HEK293T (cell line): ENCODE data around the gene MT1H.

ENCODE experiments used
- CTCF ChIA-PET: fragments of 350-600 bp; formaldehyde crosslinking; extraction: SDS; loops from one replicate; lab custom pipeline; 2021; ENCODE audit warnings: antibody characterized with exemption, inconsistent platforms; lab: Yijun Ruan, JAX
- POLR2A ChIA-PET: fragments of 350-600 bp; formaldehyde crosslinking; extraction: SDS; loops from one replicate; lab custom pipeline; 2020; ENCODE audit warnings: antibody characterized with exemption, inconsistent platforms; lab: Yijun Ruan, JAX
- DNase-seq: peaks from one replicate; pipeline ENCODE4 v3.0.0; 2012; ENCODE audit warnings: mixed read lengths; ENCODE audit errors: extremely low spot score
- ARNT ChIP-seq: fragments of 450-650 bp; IDR thresholded peaks from 2 replicates; pipeline ENCODE4 v1.6.1; 2017; ENCODE audit warnings: mild to moderate bottlenecking
- BHLHE40 ChIP-seq: fragments of 450-650 bp; IDR thresholded peaks from 2 replicates; pipeline ENCODE4 v1.6.1; 2016; ENCODE audit warnings: mild to moderate bottlenecking, moderate library complexity, borderline replicate concordance
- CTBP1 ChIP-seq: fragments of 450-650 bp; IDR thresholded peaks from 2 replicates; pipeline ENCODE4 v1.6.1; 2016; ENCODE audit warnings: borderline replicate concordance
- ELF4 ChIP-seq: fragments of 450-650 bp; IDR thresholded peaks from 2 replicates; pipeline ENCODE4 v1.6.1; 2017; ENCODE audit warnings: antibody characterized with exemption
- FOXA1 ChIP-seq: fragments of 450-650 bp; IDR thresholded peaks from 2 replicates; pipeline ENCODE4 v1.6.1; 2016; ENCODE audit warnings: mild to moderate bottlenecking
- FOXK2 ChIP-seq: fragments of 450-650 bp; IDR thresholded peaks from 2 replicates; pipeline ENCODE4 v1.6.1; 2016; ENCODE audit warnings: mild to moderate bottlenecking
- FOXM1 ChIP-seq: fragments of 450-650 bp; IDR thresholded peaks from 2 replicates; pipeline ENCODE4 v1.6.1; 2017; ENCODE audit warnings: mild to moderate bottlenecking, borderline replicate concordance
- HDGF ChIP-seq: fragments of 450-650 bp; IDR thresholded peaks from 2 replicates; pipeline ENCODE4 v1.6.1; 2017; ENCODE audit warnings: antibody characterized with exemption, borderline replicate concordance
- L3MBTL2 ChIP-seq: fragments of 450-650 bp; conservative IDR thresholded peaks from 2 replicates; pipeline ENCODE4 v1.6.1; 2016; ENCODE audit warnings: mild to moderate bottlenecking
- LEF1 ChIP-seq: fragments of 450-650 bp; IDR thresholded peaks from 2 replicates; pipeline ENCODE4 v1.6.1; 2017; ENCODE audit warnings: mild to moderate bottlenecking, borderline replicate concordance
- NFRKB ChIP-seq: fragments of 450-650 bp; IDR thresholded peaks from 2 replicates; pipeline ENCODE4 v1.6.1; 2016; ENCODE audit warnings: mild to moderate bottlenecking, moderate library complexity
- PKNOX1 ChIP-seq: fragments of 450-650 bp; IDR thresholded peaks from 2 replicates; pipeline ENCODE4 v1.6.1; 2016
- SP1 ChIP-seq: fragments of 450-650 bp; IDR thresholded peaks from 2 replicates; pipeline ENCODE4 v1.6.1; 2017
- SUZ12 ChIP-seq: fragments of 450-650 bp; IDR thresholded peaks from 2 replicates; pipeline ENCODE4 v1.6.1; 2016; ENCODE audit warnings: mild to moderate bottlenecking
- TARDBP ChIP-seq: fragments of 450-650 bp; IDR thresholded peaks from 2 replicates; pipeline ENCODE4 v1.6.1; 2016
- ZNF384 ChIP-seq: fragments of 450-650 bp; IDR thresholded peaks from 2 replicates; pipeline ENCODE4 v1.6.1; 2016

The MT1H gene

GRCh38 chr16:56683424-56684172 is 14.0 kb downstream of the MT1H start:
- no peak for DNase-seq

GRCh38 chr16:56684256-56684925 is 14.8 kb downstream of the MT1H start:
- ChIA-PET CTCF (no interaction called here), POLR2A (no interaction called here)
- no peak for DNase-seq
- TF ChIP-seq BHLHE40 (no peak), NFRKB (no peak), L3MBTL2 (no peak), SUZ12 (no peak), ELF4 (no peak), ZNF384 (no peak), FOXA1 (no peak), ARNT (no peak), PKNOX1 (no peak), FOXM1 (no peak)

More at GRCh38 chr16:56683424-56684172, 14.0 kb downstream of the MT1H start:
- CTCF ChIA-PET, result interaction anchor here (0.7 kb wide), 2 partner anchors 80 to 677 kb away, joined by 3 read pairs; no protein-coding TSS in a partner anchor
- TF ChIP-seq L3MBTL2 (no peak), NFRKB (no peak), SUZ12 (no peak), ARNT (no peak), FOXA1 (no peak)
- POLR2A ChIA-PET, result interaction anchor here (1.9 kb wide), 1 partner anchor 19 kb away, joined by 6 read pairs; no protein-coding TSS in a partner anchor

- CTCF ChIA-PET, result no interaction called here
- POLR2A ChIA-PET, result no interaction called here
- DNase-seq, result no peak
- TF ChIP-seq ZNF384 (no peak), NFRKB (no peak), SUZ12 (no peak), ELF4 (no peak), L3MBTL2 (no peak), SP1 (no peak), TARDBP (no peak), PKNOX1 (no peak), HDGF (no peak), FOXK2 (no peak), FOXA1 (no peak)
Observed at GRCh38 chr16:56684926-56685590, 15.4 kb downstream of the MT1H start.

GRCh38 chr16:56686758-56687157 is 17.1 kb downstream of the MT1H start:
- ChIA-PET POLR2A (no interaction called here), CTCF (no interaction called here)
- TF ChIP-seq ZNF384 (no peak), HDGF (no peak), ARNT (no peak), FOXA1 (no peak), NFRKB (no peak), TARDBP (no peak), SP1 (no peak), CTBP1 (no peak), FOXM1 (no peak), BHLHE40 (no peak), PKNOX1 (no peak), SUZ12 (no peak), ELF4 (no peak), L3MBTL2 (no peak), FOXK2 (no peak), LEF1 (no peak)
- DNase-seq, result no peak

GRCh38 chr16:56688762-56689161 is 19.1 kb downstream of the MT1H start:
- CTCF ChIA-PET, result no interaction called here
- TF ChIP-seq BHLHE40 (no peak), SP1 (no peak), FOXA1 (no peak), FOXK2 (no peak), CTBP1 (no peak), PKNOX1 (no peak), L3MBTL2 (no peak), FOXM1 (no peak), TARDBP (no peak), ELF4 (no peak), LEF1 (no peak), NFRKB (no peak), ZNF384 (no peak), SUZ12 (no peak)
- POLR2A ChIA-PET, result no interaction called here
- no peak for DNase-seq
